SW480 (cell line): ENCODE measurements around the gene MEGF11.
A peak's percentile ranks its signal among the peaks of the same experiment; 100 is the strongest.

Source experiments
- DNase-seq: peaks from one replicate; pipeline ENCODE4 v3.0.0-alpha.2; 2016; ENCODE audit warnings: low spot score

The MEGF11 gene

DNA sequence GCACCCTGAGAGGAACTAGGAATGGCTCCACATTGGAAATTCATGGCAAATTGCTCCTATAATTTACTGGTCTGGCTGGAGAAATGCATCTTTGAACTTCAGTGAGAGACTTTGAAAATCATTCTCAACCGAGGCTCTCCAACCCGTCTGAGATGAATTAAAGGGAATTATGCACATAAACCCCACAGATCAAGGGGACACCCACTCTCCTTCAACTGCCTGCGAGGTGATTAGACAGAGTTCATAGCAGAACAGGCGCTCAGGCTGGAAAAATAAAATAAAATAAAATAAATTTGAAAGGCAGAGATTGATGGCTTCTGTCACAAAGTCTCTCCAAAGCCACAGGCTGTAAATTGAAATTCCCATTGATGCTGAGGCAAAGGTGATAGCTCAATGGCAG lies 37.7 kb downstream of the MEGF11 start:
- DNase-seq = no peak

DNA sequence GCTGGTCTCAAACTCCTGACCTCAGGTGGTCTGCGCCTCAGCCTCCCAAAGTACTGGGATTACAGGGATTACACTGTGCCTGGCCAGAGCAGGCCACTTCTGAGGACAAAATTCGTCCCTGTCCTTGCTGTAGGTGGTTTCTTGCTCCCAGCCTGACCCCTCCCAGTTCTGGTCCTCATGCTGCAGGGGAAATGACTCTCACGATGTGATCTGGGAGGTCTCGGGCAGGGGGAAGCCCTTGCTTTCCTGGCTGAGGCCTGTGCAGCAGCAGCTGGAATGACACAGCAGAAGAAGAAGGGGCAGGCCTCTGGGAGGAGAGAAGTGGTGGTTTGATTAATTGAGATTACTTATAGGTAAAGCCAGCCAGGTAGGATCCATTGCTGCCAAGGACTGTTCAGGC lies 39.3 kb downstream of the MEGF11 start:
- no peak for DNase-seq

GRCh38 chr15:66212563-66212921 lies 41.0 kb downstream of the MEGF11 start:
- no peak for DNase-seq

DNA sequence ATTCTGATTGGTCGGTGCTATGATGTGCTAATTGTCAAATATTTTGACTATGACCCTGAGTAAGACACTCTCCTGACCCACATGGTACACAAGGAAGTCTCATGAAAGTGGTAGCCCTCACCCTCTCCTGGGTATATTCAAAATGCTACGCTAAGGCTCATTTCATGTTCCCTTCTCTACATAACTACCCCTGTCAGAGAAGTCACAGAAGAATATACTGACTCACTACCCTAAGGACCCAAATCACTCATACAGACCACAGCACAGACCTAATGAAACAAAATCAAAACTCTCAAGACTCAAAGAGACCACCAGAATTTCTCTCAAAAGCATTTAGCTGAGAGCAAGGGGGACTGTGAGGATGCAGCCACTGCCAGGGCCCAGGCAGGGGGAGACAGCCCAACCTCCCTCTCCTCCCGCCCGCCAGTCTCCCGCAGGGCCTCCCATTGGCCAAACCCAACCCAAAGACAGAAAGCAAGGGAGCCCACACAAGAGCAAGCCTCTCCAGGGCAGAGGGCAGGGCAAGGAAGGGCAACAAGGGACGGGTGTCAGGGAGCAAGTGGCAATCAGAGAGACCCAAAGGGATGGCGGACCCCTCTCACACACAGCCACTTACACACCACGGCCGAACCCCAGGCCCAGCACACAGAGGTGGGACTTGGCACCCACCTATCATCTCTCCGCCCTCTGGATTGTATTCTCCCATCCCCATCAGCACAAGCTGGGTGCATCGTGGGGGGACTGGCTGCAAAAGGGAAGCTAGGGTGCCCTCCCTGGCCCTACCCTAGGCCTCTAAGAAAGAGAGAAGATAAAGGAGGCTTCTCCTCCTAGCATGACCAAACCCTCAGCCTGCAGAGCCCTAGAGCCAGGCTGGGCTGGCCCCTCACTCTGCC lies 41.6 kb downstream of the MEGF11 start:
- DNase-seq = no peak

- no peak for DNase-seq
These were observed 42.9 kb downstream of the MEGF11 start for GRCh38 chr15:66210684-66211083.

DNA sequence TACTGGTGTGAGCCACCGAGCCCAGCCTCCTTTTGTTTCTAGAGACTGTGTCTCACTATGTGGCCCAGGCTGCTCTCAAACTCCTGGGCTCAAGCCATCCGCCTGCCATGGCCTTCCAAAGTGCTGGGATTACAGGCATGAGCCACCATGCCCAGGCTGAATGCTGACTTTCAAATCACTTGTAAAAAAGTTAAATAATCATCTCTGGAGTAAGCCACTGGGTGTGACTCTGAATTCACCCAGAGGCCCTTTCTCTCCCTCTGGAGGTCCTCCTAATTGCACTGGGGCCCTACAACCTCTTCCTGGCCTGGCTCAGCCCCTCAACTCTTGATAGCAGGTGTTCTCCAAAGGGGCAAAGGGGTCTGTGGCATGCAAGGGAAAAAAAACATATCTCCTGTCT lies 54.8 kb downstream of the MEGF11 start:
- DNase-seq = no peak

DNA sequence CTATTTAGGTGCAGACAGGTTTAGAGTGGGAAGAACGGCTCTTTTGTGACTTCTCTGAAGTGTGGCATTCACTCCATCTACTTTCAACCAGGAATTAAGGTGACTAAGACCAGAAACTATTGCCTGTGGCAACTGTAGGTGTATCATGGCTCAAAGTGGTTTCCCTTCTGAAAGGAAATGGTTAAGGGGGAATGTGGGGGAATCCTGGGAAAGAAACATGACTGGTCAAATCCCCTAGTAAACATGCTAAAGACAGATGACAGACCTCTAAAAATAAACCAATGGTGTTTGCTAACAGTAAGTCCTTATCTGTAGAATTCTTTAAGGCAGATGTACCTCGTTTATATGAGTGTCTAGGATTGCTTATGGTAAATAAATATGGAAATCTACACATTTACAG lies 56.9 kb downstream of the MEGF11 start:
- peak; percentile 89 for DNase-seq

DNA sequence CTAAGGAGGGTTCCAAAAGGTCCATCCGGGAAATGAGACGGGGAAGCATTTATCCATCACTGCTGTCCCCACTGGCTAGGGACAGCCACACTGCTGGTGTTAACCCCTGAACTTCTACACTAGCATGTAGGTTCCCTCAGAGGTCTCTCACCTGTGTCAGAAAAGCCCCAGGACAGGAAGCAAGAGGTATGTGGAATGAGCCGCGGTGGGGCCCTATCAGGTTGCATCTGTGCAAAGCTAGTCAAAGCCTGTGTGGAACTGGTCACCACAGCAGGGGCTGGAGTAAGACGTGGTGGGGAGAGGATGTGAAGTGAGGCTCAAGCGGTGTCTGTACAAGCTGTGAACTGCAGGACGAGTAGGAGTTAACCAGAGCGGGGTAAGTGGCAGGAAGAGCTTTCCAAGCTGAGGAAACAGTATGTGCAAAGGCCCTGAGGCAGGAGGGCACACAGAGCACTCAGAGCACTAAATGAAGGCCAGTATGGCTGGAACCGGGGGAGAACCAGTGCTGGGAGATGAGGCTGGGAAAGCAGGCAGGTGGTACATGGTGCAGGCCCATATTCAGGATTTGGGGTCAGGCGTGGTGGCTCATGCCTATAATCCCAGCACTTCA lies 57.8 kb downstream of the MEGF11 start:
- no peak for DNase-seq

- peak; percentile 7 for DNase-seq
These were observed 60.5 kb downstream of the MEGF11 start for GRCh38 chr15:66193066-66193465.

DNA sequence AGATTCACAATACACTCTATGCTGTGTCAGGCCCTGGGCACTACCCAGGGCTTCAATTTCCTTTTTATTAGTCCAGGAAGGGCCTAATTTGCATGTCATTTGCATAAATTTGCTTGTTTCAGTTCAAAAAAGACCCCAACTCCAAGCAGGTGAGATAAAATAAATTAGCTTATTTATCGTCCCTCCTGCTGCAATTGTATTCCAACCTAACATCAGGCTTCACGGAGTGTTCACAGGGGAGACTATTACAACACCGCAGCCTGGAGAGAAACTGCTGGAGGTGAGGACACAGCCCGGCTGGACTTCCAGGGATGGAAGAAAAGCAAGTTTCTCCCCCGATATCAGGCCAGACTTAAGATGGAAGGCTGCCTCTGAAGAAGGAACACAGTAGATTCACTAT lies 62.8 kb downstream of the MEGF11 start:
- no peak for DNase-seq

DNA sequence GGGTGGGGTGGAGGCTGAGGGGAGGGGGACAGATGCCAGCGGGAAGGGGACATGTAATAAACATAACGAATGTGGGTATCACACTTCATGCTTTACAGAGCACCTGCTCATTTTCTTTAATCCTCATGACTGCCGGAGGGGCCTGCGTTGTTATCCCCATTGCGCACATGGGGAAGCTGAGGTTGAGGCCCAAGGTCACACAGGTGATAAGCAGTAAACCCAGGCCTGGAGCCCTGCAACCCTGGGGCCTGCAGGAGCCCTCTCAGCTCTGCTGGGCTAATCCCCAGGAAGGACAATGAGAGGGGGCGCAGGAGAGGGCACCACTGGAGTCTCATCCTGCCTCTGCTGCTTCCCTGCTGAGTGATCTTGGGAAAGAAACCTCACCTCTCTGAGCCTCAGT lies 64.3 kb downstream of the MEGF11 start:
- DNase-seq = no peak

DNA sequence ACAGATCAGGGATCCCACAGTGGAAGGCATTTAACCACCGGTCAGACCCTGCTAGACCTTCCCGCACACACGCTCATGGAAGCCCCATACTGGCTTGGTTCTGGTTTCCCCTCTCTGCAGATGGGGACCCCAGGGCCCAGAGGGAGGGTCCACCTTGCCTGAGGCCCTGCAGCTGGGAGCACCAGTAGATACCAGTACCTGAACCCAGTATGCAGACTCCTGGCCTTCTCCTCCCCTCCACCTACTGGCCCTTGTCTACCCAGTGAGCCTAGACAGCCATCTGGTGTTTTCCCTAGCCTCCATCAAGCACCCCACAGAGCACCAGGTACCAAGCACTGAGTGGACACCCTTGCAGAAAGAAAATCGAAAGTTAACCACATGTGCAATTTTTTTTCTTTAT lies 65.1 kb downstream of the MEGF11 start:
- no peak for DNase-seq

DNA sequence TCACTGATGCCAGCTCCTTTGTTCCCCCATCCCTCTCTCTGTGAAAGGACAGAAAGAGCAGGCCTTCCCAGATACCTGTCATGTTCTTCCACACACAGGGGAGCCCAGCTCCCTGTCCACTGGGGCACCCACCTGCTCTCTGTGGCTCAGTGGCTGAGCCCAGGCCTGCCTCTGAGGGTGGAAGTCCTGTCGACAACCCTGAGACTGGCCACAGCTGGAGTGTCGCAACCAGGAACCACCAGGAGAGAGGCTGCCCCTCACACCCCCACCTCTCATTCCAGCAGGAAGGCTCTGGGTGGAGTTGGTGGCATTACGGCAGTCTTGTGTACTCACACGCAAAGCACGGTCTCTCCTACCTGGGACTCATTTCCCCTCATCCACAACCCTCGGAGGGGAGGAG lies 66.3 kb downstream of the MEGF11 start:
- no peak for DNase-seq

GRCh38 chr15:66186049-66186825 lies 67.3 kb downstream of the MEGF11 start:
- no peak for DNase-seq

DNA sequence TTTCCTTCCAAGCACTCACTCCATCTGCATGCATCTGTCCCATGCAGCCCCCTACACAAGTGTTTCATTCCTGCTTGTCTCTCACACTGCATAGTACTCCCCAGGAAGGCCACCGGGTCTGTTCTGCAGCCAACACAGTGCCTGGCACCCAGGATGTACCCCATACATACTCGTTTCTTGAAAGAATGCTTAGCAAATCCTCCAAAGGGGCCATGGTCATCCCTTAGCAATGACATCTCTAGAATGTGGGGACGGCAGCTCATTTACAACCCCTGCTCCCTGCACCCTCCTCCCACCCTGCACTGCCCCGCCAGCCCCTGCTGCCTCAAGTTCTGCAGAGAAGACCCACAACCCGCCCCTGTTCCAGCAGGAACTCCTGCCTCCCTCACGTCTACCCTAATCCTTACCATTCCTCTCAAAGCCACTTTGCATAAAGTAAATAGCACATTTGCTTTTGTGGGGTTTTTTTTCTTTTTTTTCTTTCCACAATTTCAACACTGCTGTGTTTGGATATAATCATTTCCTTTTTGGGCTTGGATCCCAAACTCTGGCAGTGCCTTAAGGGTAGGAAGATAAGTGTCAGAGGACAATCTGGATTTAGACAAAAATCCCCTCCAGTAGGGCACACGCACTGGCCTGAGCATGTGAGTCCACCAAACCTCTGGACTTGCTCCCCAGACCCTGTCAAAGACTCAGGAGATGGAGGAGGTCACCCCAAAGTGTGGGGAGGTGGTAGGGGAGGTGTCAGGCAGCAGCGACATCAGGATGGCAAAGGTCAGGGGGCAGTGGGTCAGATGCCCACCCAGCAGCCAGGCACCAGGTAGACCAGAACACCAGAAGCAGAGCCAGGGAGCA lies 68.4 kb downstream of the MEGF11 start:
- no peak for DNase-seq

DNA sequence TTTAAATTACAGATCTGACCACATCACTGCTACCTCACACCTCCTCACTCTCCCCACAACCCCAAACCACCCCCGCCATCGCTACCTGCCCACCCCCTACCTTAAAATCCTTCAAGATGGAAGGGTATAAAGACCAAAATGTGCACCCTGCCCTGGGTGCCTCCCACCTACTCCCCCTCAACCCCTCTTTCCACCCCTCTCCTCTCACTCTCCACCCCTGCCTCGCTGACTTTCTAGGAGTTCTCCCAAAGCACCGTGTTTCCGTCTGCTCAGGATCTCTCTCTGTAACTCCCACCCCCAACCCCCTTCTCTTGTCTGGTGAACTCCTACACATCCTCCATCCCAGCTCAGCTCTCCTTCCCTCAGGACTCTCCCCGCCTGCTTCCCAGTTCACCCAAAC lies 69.1 kb downstream of the MEGF11 start:
- no peak for DNase-seq

- no peak for DNase-seq
These were observed 72.9 kb downstream of the MEGF11 start for GRCh38 chr15:66180531-66181097.

- no peak for DNase-seq
These were observed 75.0 kb downstream of the MEGF11 start for GRCh38 chr15:66178531-66178910.

- DNase-seq = no peak
These were observed 81.1 kb downstream of the MEGF11 start for GRCh38 chr15:66172324-66172980.

GRCh38 chr15:66171841-66172240 lies 81.7 kb downstream of the MEGF11 start:
- no peak for DNase-seq

DNA sequence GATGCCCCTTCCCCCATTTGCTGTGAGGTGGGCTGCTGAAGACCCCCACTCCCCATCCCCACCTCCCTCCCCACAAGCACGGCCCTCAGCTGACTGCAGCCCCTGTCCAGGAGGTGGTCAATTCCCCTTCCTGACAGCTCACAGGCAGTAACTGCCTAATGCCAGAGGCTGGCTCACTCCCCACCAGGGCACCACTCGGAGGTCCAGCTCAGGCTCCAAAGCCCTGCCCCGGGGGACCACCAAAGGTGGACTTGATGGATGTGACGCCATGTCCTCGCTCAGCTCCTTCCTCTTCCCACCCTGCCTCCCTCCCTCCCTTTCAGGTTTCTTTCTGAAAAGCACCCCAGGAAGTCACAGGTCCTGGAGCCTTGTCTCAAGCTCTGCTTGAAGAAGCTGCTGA lies 82.8 kb downstream of the MEGF11 start:
- no peak for DNase-seq
